IMR-90 (cell line): ENCODE measurements around the gene CACNA1G. TPM values are rescaled to one million over a fixed set of nuclear protein-coding genes. Genes with fewer than 3 reads are reported as not detected.

Experiments
- ATAC-seq: fragments of 200-7000 bp; cut with Tn5 transposase; 2 replicates; pipeline ENCODE4 v1.9.1; 2020; ENCODE audit warnings: low read depth, mild to moderate bottlenecking, moderate library complexity
- BruUV-seq: library from RNA; stranded (reverse); fragments of 400-500 nt; replicated peaks from 2 replicates; lab custom pipeline; 2021; lab: Mats Ljungman, UMichigan
- CTCF ChIA-PET: fragments of 300-600 bp; formaldehyde crosslinking; extraction: SDS; loops from one replicate; lab custom pipeline; 2021; ENCODE audit warnings: antibody characterized with exemption; lab: Yijun Ruan, JAX
- POLR2A ChIA-PET: fragments of 300-600 bp; sonication (Branson Sonifier 250); formaldehyde crosslinking; loops from one replicate; lab custom pipeline; 2022; ENCODE audit warnings: antibody characterized with exemption; ENCODE audit not compliant: unreplicated experiment; lab: Charles Lee
- DNase-seq: peaks from one replicate; pipeline ENCODE4 v3.0.0; 2013
- H2AFZ ChIP-seq: replicated peaks from 2 replicates; pipeline ENCODE3; 2013; ENCODE audit warnings: low read length, mild to moderate bottlenecking; ENCODE audit not compliant: poor library complexity
- H2AK5ac ChIP-seq: 2 replicates; pipeline ENCODE4 v1.6.1; 2013; ENCODE audit warnings: low read depth, low read length, inconsistent platforms
- H2AK9ac ChIP-seq: replicated peaks from 2 replicates; pipeline ENCODE3; 2013; ENCODE audit warnings: mild to moderate bottlenecking, low read depth, low read length, moderate library complexity; ENCODE audit not compliant: poor library complexity
- H2BK120ac ChIP-seq: 2 replicates; pipeline ENCODE4 v1.6.1; 2013; ENCODE audit warnings: low read depth, low read length, inconsistent platforms
- H2BK15ac ChIP-seq: 3 replicates; pipeline ENCODE4 v1.6.1; 2013; ENCODE audit warnings: low read depth, low read length, inconsistent platforms
- H2BK20ac ChIP-seq: 2 replicates; pipeline ENCODE4 v1.6.1; 2013; ENCODE audit warnings: low read depth, mild to moderate bottlenecking, inconsistent platforms, low read length, moderate library complexity
- H2BK5ac ChIP-seq: 2 replicates; pipeline ENCODE4 v1.6.1; 2013; ENCODE audit warnings: mild to moderate bottlenecking, low read depth, low read length, inconsistent platforms; ENCODE audit not compliant: poor library complexity, severe bottlenecking
- H3K14ac ChIP-seq: replicated peaks from 2 replicates; pipeline ENCODE4 v1.6.1; 2013; ENCODE audit warnings: low read depth, low read length, inconsistent platforms
- H3K18ac ChIP-seq: 2 replicates; pipeline ENCODE4 v1.6.1; 2013; ENCODE audit warnings: low read depth, low read length, control low read depth
- H3K23ac ChIP-seq: 2 replicates; pipeline ENCODE4 v1.6.1; 2013; ENCODE audit warnings: low read depth, low read length, inconsistent platforms
- H3K27ac ChIP-seq: 2 replicates; pipeline ENCODE4 v1.5.1; 2013; ENCODE audit warnings: mild to moderate bottlenecking, control low read depth, low read length; ENCODE audit not compliant: insufficient read depth
- H3K27me3 ChIP-seq: 2 replicates; pipeline ENCODE4 v1.6.1; 2013; ENCODE audit warnings: low read length; ENCODE audit not compliant: control insufficient read depth, insufficient read depth
- H3K36me3 ChIP-seq: 2 replicates; pipeline ENCODE4 v1.6.1; 2013; ENCODE audit warnings: low read length, mixed read lengths; ENCODE audit not compliant: control insufficient read depth, insufficient read depth
- H3K4ac ChIP-seq: 2 replicates; pipeline ENCODE4 v1.6.1; 2013; ENCODE audit warnings: low read depth, low read length, inconsistent platforms
- H3K4me1 ChIP-seq: 2 replicates; pipeline ENCODE4 v1.6.1; 2013; ENCODE audit warnings: low read length, mixed read lengths; ENCODE audit not compliant: control insufficient read depth, insufficient read depth
- H3K4me2 ChIP-seq: 2 replicates; pipeline ENCODE4 v1.6.1; 2013; ENCODE audit warnings: low read depth, mild to moderate bottlenecking, control low read depth, low read length, moderate library complexity
- H3K4me3 ChIP-seq: 2 replicates; pipeline ENCODE4 v1.5.1; 2013; ENCODE audit warnings: low read depth, mild to moderate bottlenecking, control low read depth, low read length, moderate library complexity; ENCODE audit not compliant: insufficient read depth
- H3K56ac ChIP-seq: 2 replicates; pipeline ENCODE4 v1.6.1; 2013; ENCODE audit warnings: low read length, inconsistent platforms; ENCODE audit not compliant: insufficient read depth; ENCODE audit errors: extremely low read depth
- H3K79me1 ChIP-seq, 2 experiments: 2 replicates each; pipeline ENCODE4 v1.6.1; 2013; ENCODE audit warnings: low read length in 2 of 2, inconsistent platforms in 1 of 2, low read depth in 1 of 2
- H3K9ac ChIP-seq: 2 replicates; pipeline ENCODE4 v1.6.1; 2013; ENCODE audit warnings: low read depth, low read length, control low read depth
- H3K9me1 ChIP-seq: 2 replicates; pipeline ENCODE4 v1.6.1; 2013; ENCODE audit warnings: low read length, inconsistent platforms; ENCODE audit not compliant: insufficient read depth
- H3K9me3 ChIP-seq: 2 replicates; pipeline ENCODE4 v1.6.1; 2013; ENCODE audit warnings: low read length; ENCODE audit not compliant: control insufficient read depth, insufficient read depth
- H4K20me1 ChIP-seq: 2 replicates; pipeline ENCODE4 v1.6.1; 2013; ENCODE audit warnings: low read length, inconsistent platforms; ENCODE audit not compliant: insufficient read depth
- H4K5ac ChIP-seq: 2 replicates; pipeline ENCODE4 v1.6.1; 2013; ENCODE audit warnings: mild to moderate bottlenecking, low read depth, low read length, control low read depth
- H4K8ac ChIP-seq, 2 experiments: 2 replicates each; pipeline ENCODE4 v1.6.1; 2013; ENCODE audit warnings: low read depth in 2 of 2, low read length in 2 of 2, control low read depth in 1 of 2, inconsistent platforms in 1 of 2
- H4K91ac ChIP-seq: 2 replicates; pipeline ENCODE4 v1.6.1; 2013; ENCODE audit warnings: low read depth, low read length, inconsistent platforms; ENCODE audit not compliant: insufficient read depth
- BHLHE40 ChIP-seq: fragments of 150-350 bp; IDR thresholded peaks from 2 replicates; pipeline ENCODE4 v1.6.1; 2016; ENCODE audit warnings: mild to moderate bottlenecking, low read depth, low read length
- CTCF ChIP-seq: conservative IDR thresholded peaks from 2 replicates; pipeline ENCODE4 v1.5.1; 2012; ENCODE audit warnings: mild to moderate bottlenecking, low read depth, low read length, improper control_type of control experiment
- MXI1 ChIP-seq: IDR thresholded peaks from 2 replicates; pipeline ENCODE4 v1.6.1; 2012; ENCODE audit warnings: low read depth, mild to moderate bottlenecking, low read length, moderate library complexity, borderline replicate concordance
- NFE2L2 ChIP-seq: fragments of 150-350 bp; IDR thresholded peaks from 2 replicates; pipeline ENCODE4 v1.6.1; 2016; ENCODE audit warnings: low read depth, mild to moderate bottlenecking, low read length
- POLR2A ChIP-seq: IDR thresholded peaks from 2 replicates; pipeline ENCODE4 v1.6.1; 2012; ENCODE audit warnings: mild to moderate bottlenecking, low read depth, low read length
- RAD21 ChIP-seq: IDR thresholded peaks from 2 replicates; pipeline ENCODE4 v1.6.1; 2012; ENCODE audit warnings: low read length, improper control_type of control experiment
- WGBS, 2 experiments: methylation state at CpG; one replicate each; pipeline versions ENCODE4 v1.1.5 to v1.1.7; 2013; ENCODE audit warnings: missing lambda C conversion rate in 2 of 2; ENCODE audit not compliant: insufficient read length in 1 of 2; ENCODE audit errors: extremely low coverage in 2 of 2; 5-methylcytosine and 5-hydroxymethylcytosine counted together
- dilution Hi-C: fragments of 300-500 bp; cut with HindIII; formaldehyde crosslinking; loops from one replicate; pipeline ENCODE4 v1.14.3; 2018; ENCODE audit warnings: low sequenced_read_pairs; ENCODE audit not compliant: unreplicated experiment
- in situ Hi-C: fragments of 300-500 bp; cut with MboI; formaldehyde crosslinking; loops from 3 replicates; pipeline ENCODE4 v1.14.3; 2019; ENCODE audit warnings: low sequenced_read_pairs, inconsistent platforms, mixed read lengths
- intact Hi-C: fragments of 100-400 bp; cut with micrococcal nuclease; formaldehyde crosslinking; loops from 2 replicates; pipeline ENCODE4 v1.10.0; 2022
- polyA plus RNA-seq, 3 experiments: library from polyadenylated mRNA; depleted of rRNA; stranded (reverse); fragments of >200 nt; gene quantifications; 2 replicates each; pipeline ENCODE4 v1.2.3, GENCODE V29; 2012; ENCODE audit warnings: low replicate concordance in 1 of 3
- total RNA-seq: library from RNA; depleted of rRNA; stranded (reverse); fragments of >200 nt; gene quantifications from 2 replicates; pipeline ENCODE4 v1.2.3, GENCODE V29; 2012

The CACNA1G gene
- total and polyA plus RNA-seq, 2 of the 4 experiments (the other 2 are of a cell fraction), result under 0.01 to 0.03 TPM

GRCh38 chr17:50544516-50544915, 16.0 kb upstream of the CACNA1G start:
- DNase-seq, result no peak
- Histone ChIP-seq H3K14ac (no peak overlapping the region), H4K5ac (no peak overlapping the region), H2AK9ac (no peak overlapping the region), H3K18ac (no peak overlapping the region), H3K4me1 (peaks cover 19% of the 10 kb centered on the region), H3K27ac (no peak overlapping the region), H3K56ac (no peak overlapping the region), H3K9ac (no peak overlapping the region), H3K4me2 (no peak overlapping the region), H2BK5ac (no peak overlapping the region), H2BK120ac (no peak overlapping the region), H3K36me3 (peaks cover 8% of the 10 kb centered on the region; the same call in 1 of the 2 replicates), H2BK20ac (no peak overlapping the region), H3K4me3 (no peak overlapping the region), H2AK5ac (no peak overlapping the region), H3K27me3 (no peaks in the 10 kb centered on the region), H3K79me1 (peaks cover 0 to 18% of the 10 kb centered on the region in 2 experiments; a peak in 2 of 4 replicates), H2AFZ (no peak overlapping the region), H2BK15ac (no peak overlapping the region), H4K8ac (no peak overlapping the region), H3K4ac (no peak overlapping the region), H3K9me1 (peaks cover 9% of the 10 kb centered on the region), H4K20me1 (no peaks in the 10 kb centered on the region), H3K23ac (no peak overlapping the region), H4K91ac (no peak overlapping the region), H3K9me3 (no peaks in the 10 kb centered on the region)
- POLR2A ChIA-PET, result no interaction called here
- intact Hi-C loops (loop anchor here (10.0 kb wide), 1 partner anchor 410 kb away; no protein-coding TSS in a partner anchor), in situ Hi-C loops (loop anchor here (10.0 kb wide), 1 partner anchor 410 kb away; no protein-coding TSS in a partner anchor), dilution Hi-C loops (no loop called here)
- CTCF ChIA-PET, result no interaction called here
- ATAC-seq, result no peak
- BruUV-seq, result no TSS peak
- no peak for TF ChIP-seq RAD21
- no peak for TF ChIP-seq CTCF
- no peak for TF ChIP-seq BHLHE40
- no peak for TF ChIP-seq NFE2L2
- no peak for TF ChIP-seq MXI1
- TF ChIP-seq POLR2A, result no peak
- 77% methylated on average over 4 of the region's 7 CpGs; no CpG with 5 or more reads in 1 of the 2 experiments for WGBS, 2 experiments
